22Rv1 (cell line): ENCODE results near the gene EPC2.

Experiments used
- H3K27ac ChIP-seq: fragments of 450-650 bp; 2 replicates; pipeline ENCODE4 v1.5.1; 2017
- CTCF ChIP-seq: fragments of 450-650 bp; IDR thresholded peaks from 2 replicates; pipeline ENCODE4 v1.5.1; 2017; ENCODE audit warnings: mild to moderate bottlenecking
- ZFX ChIP-seq: fragments of 450-650 bp; IDR thresholded peaks from 2 replicates; pipeline ENCODE4 v1.6.1; 2017; ENCODE audit warnings: antibody characterized with exemption, borderline replicate concordance

The EPC2 gene

GRCh38 chr2:148643998-148644882 is at the start of gene EPC2:
EPC2 (plus strand) TSS chr2:148644751; CDS start chr2:148645018, 267 bp downstream.
- TF ChIP-seq ZFX (no peak), CTCF (no peak)
- peak within 1 kb of the TSS; percentile 84 for H3K27ac ChIP-seq

- H3K27ac ChIP-seq, result no peak overlapping the region
- TF ChIP-seq CTCF (no peak), ZFX (no peak)
Measured at GRCh38 chr2:148596018-148596417, 48.5 kb upstream of the EPC2 start.

DNA sequence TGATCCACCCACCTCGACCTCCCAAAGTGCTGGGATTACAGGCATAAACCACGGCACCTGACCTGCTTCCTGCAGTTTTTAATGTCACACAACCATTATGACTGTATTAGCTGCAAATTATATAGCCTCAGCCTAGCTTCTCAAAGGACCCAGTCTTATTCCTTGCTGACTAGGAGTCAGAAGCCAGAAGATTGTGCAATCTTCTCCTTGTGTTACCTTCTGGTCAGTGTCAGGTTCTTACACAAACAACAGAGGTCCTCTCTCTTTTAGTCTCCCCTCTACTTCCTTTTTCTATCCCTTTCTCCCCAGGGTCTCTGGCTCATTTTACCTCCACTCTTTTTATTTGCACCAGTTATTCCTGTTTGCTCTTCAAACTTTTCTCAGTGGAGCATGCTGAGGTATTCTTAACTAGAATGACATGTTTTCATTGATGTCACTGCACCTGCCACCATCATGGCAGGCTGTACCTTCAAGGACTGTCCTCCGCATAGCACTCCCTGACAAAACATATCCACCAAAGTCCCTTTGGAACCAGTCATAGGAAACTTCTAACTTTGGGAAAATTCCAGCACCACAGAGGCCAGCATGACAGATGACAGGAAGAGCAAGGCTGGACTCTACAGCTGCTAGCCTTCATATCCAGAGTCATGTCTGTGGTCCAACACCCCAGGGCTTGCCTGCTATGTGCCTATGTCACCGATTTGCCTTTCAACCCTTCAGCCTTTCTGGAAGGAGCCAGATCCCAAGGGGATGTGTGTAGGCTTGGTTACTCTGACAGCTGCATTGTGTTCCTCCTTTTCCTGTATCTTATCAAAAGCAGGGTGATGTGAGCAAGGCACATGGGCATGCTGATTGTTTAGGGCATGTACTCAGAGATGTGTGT is 45.2 kb upstream of the EPC2 start:
- TF ChIP-seq ZFX (no peak), CTCF (no peak)

DNA sequence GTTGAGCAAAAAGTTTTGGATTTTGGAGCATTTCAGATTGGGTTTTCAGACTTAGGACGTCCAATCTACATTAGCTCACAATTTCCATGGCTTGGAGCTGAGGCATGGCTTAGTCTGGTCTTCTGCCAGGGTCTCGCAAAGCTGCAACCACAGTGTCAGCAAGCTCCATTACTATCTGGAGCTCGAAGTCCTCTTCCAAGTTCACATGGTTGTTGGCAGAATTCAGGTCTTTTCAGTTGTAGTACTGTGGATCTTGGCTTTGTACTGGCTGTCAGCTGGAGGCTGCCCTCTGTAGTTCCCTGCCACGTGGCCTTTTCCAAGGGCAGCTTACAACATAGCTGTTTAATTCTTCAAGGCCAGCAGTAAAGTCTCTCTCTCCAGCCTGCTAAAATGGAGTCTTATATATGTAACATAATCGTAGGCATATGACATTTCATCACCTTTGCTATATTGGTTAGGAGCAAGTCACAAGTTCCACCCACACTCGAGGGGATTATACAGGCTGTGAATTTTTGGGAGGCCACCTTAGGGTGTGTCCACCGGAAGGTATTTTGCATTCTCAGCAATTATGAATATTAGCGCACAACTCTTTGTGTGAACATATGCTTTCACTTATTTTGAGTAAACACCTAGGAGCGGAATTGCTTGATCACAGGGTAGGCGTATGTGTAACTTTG is 41.5 kb upstream of the EPC2 start:
- TF ChIP-seq ZFX (no peak), CTCF (no peak)
- no peak overlapping the region for H3K27ac ChIP-seq

More for the DNA sequence above, 45.2 kb upstream of the EPC2 start:
- H3K27ac ChIP-seq, result no peak overlapping the region

GRCh38 chr2:148603562-148603920 is 41.0 kb upstream of the EPC2 start:
- no peak overlapping the region for H3K27ac ChIP-seq
- TF ChIP-seq CTCF (no peak), ZFX (no peak)

- no peak for TF ChIP-seq CTCF
- TF ChIP-seq ZFX, result no peak
- no peak overlapping the region for H3K27ac ChIP-seq
Measured at GRCh38 chr2:148604927-148605326, 39.6 kb upstream of the EPC2 start.
